SH-SY5Y (cell line): Measurements from ENCODE around the gene MT1X.

Source experiments
- GATA2 ChIP-seq: IDR thresholded peaks from 2 replicates; pipeline ENCODE4 v1.6.1; 2011; ENCODE audit warnings: mild to moderate bottlenecking, low read depth, low read length
- GATA3 ChIP-seq: IDR thresholded peaks from 2 replicates; pipeline ENCODE4 v1.6.1; 2011; ENCODE audit warnings: low read depth, mild to moderate bottlenecking, low read length, moderate library complexity

MT1X gene

GRCh38 chr16:56732366-56732765 is 50.1 kb downstream of the MT1X start:
- no peak for TF ChIP-seq GATA2
- TF ChIP-seq GATA3: no peak

- TF ChIP-seq GATA3 (no peak), GATA2 (no peak)
Measured at GRCh38 chr16:56732832-56733231, 50.6 kb downstream of the MT1X start.
